NCI-H1105 (cell line): ENCODE data around the gene PLCB1.

ENCODE experiments used
- DNase-seq: peaks from one replicate; lab custom pipeline; 2025; lab: John Stamatoyannopoulos, UW

PLCB1 gene

DNA sequence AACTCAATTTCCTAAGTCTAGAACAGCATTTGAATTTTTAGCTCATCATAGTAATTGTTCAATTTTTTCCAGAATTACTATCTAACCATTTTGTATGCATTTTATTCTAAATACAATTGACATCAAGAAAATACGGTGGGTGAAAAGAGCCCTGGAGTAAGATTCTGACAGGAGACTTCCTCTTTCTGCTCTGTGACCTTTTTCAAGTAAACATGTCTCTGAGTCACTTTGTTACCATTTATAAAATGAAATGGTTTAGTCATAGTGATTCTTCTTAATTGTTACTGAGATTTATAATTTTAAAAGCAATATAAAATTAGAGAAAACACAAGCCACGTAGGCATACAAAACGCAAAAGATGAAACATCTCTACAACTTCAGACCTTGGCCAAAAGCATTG, 80.2 kb downstream of the PLCB1 start:
- no peak for DNase-seq

DNA sequence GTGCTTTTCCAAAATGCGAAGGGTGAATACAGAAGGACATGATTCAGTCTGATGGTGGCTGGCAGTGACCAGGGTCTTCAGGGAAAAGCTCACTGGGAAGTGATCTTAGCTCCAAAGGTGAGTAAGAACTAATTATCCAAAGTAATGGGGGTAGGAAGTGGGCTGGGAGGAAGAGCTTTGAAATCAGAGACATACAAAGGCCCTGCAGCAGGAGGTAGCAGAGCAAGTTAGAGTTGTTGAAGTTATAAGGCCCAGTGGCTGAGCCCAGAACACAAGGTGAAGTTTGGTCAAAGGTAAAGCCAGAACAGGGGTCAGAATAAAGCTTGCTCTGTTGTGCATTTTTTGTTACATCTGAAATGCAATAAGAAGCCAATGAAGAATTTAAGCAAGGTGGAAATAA, 81.2 kb downstream of the PLCB1 start:
- DNase-seq: no peak

DNA sequence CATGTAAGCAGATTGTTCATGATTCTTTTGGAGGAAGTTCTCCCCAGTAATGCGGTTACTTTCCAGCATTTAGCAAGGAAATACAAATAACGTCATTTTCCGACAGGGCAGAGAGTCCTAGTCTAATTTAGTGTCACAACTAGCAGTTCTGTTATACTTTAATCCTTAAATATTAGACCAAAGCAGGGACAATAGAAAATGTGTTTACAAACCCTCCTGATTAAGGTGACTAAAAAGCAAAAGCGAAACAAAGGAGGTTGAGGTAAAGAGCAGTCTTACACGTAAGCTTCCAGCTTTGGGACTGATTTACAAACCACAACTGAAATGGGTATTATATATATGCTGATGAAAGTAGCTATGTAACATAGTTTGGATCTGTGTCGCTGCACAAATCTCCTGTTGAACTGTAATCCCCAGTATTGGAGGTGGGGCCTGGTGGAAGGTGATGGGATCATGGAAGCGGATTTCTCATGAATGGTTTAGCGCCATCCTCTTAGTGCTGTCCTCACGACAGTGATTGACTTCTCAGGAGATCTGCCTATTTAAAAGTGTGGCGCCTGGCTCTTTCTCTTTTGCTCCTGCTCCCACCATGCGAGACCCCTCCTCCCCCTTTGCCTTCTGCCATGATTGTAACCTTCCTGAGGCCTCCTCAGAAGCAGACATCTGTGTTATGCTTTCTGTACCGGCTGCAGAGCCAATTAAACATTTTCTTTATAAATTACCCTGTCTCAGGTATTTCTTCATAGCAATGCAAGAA, 81.9 kb downstream of the PLCB1 start:
- no peak for DNase-seq

DNA sequence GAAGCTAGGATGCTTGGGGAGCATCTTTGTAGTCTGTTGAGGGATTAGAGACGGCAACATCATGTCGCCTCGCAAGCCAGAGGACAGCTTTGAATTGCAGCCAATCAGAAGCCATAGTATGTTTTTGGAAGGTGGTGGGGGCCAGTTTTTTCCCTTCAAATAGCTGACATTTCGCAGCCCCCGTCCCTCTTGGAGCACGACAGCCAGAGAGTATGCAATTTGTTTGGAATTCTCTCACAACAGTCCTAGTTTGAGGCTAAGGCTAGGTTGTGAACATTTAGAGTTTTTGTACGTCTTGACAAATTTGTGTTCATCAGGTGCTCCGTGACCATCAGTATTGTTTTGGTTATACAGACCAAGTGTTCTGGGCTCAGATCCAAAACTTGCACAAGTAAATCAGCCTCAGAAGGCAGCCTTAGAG, 83.3 kb downstream of the PLCB1 start:
- peak; percentile 6 for DNase-seq

DNA sequence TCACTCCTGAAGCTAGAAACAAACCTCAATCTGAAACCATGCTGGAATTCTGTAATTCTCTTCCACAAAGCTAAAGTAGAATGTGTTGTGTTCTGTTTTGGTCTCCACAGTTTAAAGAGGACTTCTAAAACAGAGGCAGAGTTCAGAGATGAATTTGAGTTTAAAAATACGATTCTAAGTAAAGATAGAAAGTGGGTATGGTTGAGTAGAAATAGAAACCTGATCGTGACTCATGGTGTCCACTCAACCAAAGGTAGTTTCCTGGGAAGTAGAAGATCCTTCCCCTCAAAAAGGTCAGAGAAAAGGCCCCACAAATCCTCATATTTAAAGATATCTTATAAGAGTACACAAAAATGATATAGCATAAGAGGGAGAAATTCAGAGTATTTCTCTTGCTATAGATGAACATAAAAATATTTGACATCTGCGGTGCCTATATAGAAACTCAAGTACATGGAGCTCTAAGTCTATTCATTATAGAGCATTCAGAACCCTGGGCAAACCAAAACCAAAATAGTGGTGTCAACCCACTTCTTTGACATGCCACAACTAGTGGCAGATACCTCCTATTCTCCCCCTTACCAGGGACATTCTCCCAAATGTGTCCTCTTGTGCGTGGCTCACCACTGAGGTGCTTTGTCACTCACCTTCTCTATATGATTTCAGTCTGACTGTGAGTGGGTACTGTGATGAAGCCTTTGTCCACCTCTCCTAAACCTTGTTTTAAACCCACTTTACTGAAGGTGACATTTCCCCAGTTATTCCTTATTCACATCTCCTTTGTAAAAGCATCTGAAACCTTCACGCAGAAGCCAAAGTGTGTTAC, 84.5 kb downstream of the PLCB1 start:
- DNase-seq: no peak

DNA sequence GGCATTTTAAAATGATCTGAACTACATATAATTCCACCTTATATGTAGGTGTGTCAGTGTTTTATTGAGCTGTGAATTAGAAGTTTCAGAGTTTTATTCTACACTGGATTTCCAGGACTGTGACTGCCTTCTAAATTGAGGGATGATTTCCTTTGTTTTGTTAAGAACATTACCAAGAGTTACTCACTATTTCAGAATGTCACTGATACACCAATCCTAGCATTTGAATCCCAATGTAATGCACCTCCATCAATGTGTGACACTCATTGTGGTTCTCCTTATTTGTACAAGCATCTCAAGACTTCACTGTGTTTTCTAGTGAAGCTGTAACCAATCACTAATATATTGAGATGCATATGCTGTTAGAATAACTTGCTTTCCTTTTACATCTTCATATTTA, 86.8 kb downstream of the PLCB1 start:
- DNase-seq: no peak

DNA sequence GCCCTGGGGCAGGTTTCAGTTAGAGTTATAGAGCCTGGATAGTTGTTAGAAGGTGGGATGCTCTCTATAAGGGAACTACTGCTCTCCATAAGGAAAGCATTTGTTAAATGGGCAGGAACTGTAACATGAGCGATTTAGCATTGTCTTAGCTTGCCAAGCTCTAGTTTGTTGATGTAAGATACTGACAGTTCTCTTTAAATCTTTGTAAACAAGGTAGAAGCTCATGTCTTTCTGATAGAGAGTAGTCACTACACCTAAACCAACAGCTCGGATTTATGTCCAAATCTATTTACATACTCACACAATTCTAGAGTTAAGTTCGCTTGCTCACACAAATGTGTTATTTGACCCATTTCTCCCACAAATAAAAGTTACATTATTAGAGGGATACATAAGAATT, 87.3 kb downstream of the PLCB1 start:
- no peak for DNase-seq

DNA sequence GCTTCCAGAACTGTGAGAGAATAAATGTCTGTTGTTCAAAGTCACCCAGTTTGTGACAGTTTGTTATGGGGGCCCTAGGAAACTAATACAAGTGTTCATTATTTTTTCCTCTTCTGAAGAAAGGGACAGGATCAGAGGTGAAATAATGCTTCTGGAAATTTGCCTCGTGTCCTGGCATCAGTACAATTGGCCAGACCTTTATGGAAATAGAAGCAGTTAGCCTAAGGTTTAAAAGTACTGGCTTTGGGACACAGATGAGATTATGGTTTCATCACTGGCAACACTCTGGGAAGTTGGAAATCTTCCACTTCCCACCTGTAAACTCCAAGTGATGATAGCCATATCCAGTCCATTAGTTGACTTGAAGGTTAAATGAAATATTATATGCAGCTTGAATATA, 88.7 kb downstream of the PLCB1 start:
- no peak for DNase-seq

DNA sequence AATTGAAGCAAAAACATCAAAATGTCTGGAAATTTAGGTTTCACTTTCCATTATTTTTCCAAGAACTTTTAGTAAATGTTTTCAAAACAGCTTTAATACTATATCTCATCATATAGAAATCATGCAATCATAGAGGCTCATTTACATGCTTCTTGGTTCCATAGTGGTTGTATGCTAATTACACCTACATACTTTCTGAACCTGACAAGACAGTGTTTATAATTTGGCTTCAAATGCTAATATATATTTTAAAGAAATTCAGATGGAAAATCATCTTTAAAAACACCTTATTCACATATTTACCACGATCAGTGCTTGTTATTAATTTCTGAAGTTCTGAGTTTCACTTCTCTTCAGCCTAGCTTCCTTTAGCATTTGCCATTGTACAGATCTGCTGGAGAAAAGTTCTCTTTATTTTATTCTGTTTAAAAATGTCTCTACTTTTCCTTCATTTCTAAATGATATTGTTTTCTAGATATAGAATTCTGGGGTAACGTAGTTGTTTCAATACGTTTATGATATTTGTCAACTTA, 89.9 kb downstream of the PLCB1 start:
- no peak for DNase-seq

DNA sequence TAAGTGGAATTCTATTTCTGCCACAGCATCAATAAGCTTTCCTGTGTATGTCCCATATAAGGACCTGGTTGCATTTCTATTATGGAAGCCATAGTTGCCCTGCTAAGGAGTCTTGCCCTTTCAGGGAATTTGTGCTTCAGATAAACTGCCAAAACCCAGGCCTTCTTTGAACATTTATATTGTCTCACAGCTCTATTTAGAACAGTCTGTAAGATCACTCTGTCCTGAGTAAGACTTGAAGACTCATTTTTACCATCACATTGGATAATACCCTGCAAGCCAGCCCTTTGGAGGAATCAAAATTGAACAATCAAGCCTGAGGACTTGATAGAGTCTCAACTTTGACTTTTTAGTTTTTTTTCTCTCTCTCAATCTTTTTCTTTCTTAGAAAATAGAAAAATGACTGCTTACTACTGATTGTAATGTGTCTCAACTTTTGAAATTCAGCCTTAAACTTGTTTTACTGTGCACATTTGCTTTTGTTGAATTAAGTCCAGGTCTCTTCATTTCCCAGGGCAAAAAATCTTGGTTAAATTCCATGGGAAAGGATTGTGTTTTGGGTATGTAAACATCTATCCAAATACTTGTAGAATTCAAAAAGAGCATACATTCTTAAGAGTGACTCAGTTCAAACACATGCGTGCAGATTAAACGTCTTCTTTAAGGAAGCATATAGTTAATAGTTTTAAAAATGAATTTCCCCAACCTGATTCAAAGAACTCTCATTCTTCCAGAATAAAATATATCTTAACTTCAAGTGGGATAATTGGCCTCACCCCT, 91.2 kb downstream of the PLCB1 start:
- DNase-seq: no peak

DNA sequence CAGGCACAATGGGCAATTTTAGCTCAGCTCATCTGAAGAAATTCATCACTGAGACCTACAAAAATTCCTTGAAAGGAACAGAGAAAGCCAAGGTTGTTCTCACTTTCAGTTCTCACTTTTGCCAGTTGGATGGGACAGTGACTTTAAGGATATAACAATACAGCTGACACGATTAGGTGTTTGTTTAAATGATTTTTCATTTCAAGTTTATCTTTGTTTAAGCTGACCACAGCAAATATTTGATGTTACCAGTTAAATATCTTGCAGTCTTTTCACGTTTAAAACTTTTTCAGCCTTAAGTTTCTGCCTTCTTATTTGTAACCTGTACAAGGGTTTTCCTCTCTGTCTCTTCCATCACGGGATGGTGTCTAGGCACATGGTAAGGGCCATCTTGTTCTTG, 93.6 kb downstream of the PLCB1 start:
- no peak for DNase-seq

DNA sequence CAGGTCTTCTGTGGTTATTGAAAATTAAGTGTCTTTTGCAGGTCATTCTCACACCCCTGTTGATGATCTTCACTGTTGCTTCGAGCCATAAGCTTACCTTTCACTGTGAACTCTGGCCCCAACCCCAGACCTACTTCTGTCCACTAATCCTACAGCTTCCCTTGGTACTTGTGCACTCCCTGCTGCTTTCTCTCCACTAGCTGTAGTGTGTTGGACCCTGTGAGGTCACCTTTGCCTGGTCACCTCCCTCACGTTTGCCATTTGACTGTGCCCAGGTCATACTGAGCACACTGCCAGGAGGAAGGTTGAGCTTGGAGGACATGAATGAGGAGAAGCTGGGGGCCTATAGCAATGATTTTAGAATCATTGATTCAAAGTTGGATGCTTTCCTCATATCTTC, 94.0 kb downstream of the PLCB1 start:
- DNase-seq: no peak

DNA sequence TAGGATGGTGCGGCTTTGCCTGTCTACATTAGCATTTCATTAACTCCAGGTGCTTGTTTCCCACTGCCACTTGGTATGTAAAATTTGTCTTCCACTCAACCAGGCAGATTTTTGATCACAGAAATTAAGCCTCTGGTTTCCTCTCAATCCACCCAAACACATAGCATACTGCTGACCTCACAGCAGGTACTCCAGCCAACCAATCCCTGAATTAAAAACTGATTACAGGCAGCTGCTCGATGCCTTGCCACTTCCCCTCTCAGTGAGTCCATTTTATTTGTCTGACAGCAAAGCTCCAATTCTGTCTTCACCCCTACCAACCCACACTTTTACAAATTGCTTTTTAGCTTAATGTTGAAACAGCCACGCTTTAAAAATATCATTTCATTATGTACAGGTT, 95.2 kb downstream of the PLCB1 start:
- no peak for DNase-seq

DNA sequence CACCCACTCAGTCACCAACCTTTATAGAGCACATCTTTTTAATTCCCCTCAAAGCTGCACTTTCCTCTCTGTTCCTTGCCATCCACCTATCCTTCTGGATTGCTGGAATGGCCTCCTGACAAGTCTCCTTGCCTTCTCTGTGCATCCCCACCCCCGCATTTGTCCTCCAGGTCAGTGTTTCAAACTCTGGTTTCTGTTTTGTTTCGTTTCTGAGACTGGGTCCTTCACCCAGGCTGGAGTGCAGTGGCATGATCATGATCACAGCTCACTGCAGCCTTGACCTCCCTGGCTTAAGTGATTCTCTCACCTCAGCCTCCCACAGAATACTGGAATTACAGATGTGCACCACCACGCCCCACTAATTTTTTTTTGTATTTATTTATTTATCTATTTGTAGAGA, 96.2 kb downstream of the PLCB1 start:
- DNase-seq: no peak

DNA sequence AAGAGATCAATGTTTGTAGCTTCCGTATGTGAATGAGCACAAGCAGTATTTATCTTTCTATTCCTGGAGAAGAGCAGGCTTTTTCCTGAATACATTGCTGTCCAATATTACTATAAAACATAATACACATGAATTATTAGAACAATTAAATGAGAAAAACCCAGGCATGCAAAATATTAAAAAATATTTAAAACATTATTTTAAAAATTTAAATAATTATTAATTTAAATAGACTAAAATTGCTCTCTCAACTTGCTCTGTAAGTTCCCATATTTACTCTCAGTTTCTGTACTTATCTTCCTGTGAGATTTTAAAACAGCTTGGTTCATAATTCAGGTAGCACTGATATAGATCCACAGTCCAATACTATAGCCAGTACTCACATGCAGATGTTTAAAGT, 97.0 kb downstream of the PLCB1 start:
- DNase-seq: no peak

DNA sequence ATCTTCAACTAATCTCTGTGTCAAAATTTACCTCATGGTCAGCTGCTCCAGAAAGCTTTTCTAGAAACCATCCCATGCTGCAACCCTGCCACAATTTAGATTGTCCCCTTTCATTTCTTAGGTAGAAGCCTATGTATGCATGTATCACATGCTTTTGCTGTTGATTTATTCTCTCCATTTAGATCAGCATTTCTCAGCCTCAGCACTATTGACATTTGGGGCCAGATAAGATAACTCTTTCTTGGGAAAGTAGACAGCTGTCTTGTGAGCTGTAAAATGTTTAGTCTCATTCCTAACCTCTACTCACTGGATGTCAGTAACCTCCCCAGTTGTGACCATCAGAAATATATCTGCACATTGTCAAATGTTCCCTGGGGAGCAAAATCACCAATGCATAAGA, 99.0 kb downstream of the PLCB1 start:
- DNase-seq: no peak

DNA sequence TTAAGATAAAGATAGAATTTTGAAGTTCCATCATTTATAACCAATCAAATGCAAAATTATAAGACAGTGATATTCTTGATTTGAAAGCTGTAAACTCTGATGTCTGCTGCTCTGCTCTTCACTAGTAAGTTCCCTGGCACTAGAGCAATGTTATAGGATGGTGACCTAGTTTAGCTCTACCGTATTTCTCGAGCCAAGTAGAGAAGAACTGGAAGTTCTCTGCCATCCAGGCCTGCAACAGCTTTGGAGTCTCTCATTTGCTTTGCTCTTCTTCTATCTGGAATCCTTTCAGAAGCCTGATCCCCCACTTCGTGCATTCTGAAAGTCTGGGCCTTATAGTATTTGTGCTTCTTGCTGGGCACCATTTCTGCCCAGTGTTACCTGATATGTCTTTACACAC, 100.3 kb downstream of the PLCB1 start:
- DNase-seq: no peak

DNA sequence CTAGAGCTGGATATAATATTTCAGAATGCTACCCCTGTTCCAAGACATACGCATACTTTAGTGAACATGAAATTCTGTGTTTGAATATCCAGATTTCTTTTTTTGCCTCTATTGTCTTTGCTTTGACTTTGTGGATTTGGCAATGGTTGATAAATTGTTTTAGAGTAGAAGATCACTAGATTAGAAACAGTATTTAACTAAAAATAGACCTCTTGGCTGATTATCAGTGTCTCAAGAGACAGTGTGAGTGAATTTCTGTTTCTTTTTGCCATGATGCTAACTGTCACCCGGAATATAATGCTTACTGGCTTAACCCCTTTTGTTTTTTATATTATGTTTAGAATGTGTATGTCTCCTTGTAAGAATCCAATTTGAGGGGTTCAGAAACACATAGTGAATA, 102.5 kb downstream of the PLCB1 start:
- no peak for DNase-seq

DNA sequence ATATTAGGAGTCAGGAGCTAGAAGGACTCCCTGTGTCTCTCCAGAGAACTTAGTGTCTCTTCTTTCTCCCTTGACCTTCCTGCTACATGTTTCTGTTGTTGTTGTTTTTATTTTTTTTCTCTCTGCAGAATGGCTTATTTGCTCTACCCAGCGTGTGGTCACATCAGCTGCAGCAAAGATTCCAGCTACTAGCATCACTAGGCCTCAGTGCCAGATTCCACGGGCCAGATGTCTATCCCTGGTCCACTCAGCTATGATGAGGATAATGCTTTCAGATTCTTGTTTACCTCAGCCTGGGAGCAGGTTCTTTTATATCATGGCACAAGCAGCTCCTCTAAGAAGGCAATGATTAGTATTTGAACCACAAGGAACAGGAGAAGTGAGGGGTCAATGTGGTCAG, 110.0 kb downstream of the PLCB1 start:
- no peak for DNase-seq

DNA sequence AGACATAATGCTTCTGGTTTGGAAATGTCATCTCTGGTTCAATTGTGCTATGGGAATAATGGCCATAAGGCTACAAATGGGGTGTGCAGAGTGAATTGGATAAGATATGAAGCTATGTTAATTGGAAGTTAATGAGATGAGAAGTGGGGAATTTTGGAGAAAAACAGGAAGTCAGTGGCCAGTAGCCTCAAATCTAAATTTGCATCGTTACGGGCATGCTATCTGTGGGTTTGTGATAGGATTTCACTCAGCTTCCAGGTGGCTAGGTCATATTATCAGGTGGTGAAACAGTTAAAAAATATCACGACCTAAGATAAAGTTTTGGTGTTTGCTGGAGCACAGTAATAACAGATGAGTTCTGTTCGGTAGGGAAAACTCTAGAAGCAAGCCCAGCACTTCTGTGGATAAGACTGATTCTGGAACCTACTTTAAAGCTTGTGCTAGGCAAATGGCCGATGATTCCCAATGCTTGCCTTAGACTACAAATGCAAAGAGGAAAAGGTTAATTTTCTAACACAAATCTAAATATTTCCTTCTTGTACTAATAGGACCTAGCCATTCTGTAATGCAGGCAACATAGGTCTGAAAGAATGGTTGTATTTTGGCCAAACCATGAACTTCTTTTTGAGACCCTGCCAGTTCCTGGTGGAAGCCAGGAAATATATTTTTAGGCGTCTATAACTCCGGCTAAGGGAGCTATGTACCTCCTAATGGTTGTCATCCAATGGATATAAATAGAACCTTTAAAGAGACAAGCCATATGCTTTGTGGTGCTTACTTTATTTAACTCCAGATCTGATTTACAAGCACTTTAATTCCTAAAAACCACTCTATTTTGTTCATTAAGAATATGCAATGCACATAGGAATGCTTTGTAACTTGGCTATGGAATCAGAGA, 111.0 kb downstream of the PLCB1 start:
- DNase-seq: no peak

DNA sequence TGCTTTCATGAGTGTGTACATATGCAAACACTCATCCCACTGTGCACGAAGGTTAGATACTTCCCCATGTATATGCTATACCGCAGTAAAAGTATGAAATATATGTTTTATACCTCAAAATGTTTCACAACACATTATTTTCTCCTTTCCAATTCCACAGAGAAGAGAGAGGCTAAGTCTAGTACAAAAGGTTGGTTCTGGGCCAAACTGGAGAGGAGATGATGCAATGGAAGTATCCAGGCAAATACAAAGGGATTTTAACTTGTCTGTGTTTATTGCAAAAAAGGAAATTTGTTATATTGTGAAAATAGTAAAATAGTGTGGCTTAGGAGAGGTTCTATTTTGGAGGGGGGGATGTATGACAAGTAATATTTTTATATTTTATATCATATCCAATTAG, 112.6 kb downstream of the PLCB1 start:
- DNase-seq: no peak

DNA sequence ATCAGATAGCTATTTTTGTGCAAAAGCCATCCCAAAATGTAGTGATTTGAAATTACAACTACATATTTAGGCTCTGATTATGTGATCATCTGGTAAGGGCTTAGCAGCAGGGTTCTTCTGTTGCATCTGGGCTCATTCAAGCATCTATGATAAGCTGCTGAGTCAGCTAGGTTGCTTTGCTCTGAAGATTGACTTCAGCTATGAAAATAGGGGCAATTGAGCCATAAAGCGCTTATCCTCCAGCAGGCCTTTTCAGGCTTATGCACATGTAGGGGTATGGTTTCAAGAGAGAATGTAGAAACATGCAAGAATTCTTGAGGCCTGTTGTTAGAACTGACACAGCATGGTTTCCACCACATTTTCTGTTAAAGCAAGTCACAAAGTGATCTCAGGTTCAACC, 114.1 kb downstream of the PLCB1 start:
- DNase-seq: no peak
